ENCODE results near the gene UBD. TPM values are rescaled to one million over a fixed set of nuclear protein-coding genes. Genes with fewer than 3 reads are reported as not detected.

The UBD gene
- total RNA-seq, 4 donors from 2014 or later, result 0.36 TPM; not detected in 3

- 45 to 54% methylated on average over 6 of the region's 6 CpGs for WGBS, 2 donors
- peak in 1 of 2 donors; percentile 49 for DNase-seq (ENCODE audit: low spot score in 2 of 2)
- H3K4me3 ChIP-seq (ENCODE audit: low read depth, poor library complexity, severe bottlenecking), result no peak overlapping the region
- intact Hi-C loops (cut with DNase I; ENCODE audit: low total_unique reads), result no loop called here
- TF ChIP-seq POLR2A (IDR thresholded peaks at IDR 0.05), result no peak
- TF ChIP-seq CTCF (IDR thresholded peaks at IDR 0.05), result no peak
These were observed 43.4 kb downstream of the UBD start for GRCh38 chr6:29516108-29516507.

GRCh38 chr6:29510746-29511300 is 48.7 kb downstream of the UBD start:
- intact Hi-C loops (cut with DNase I; ENCODE audit: low total_unique reads), result no loop called here
- WGBS, 2 donors, result 70 to 81% methylated on average over 2 of the region's 2 CpGs
- H3K4me3 ChIP-seq (ENCODE audit: low read depth, poor library complexity, severe bottlenecking), result no peak overlapping the region
- peak in 1 of 2 donors; percentile 54 for DNase-seq (ENCODE audit: low spot score in 2 of 2)
- TF ChIP-seq POLR2A (IDR thresholded peaks at IDR 0.05), result no peak
- no peak for TF ChIP-seq CTCF (IDR thresholded peaks at IDR 0.05)

GRCh38 chr6:29510202-29510601 is 49.3 kb downstream of the UBD start:
- DNase-seq (ENCODE audit: low spot score in 2 of 2), result peak in 1 of 2 donors; percentile 46
- TF ChIP-seq CTCF (IDR thresholded peaks at IDR 0.05), result no peak
- no peak for TF ChIP-seq POLR2A (IDR thresholded peaks at IDR 0.05)
- intact Hi-C loops (cut with DNase I; ENCODE audit: low total_unique reads), result no loop called here
- 42 to 43% methylated on average over 4 of the region's 4 CpGs for WGBS, 2 donors
- H3K4me3 ChIP-seq (ENCODE audit: low read depth, poor library complexity, severe bottlenecking), result no peak overlapping the region

GRCh38 chr6:29509711-29510110 is 49.8 kb downstream of the UBD start:
- TF ChIP-seq CTCF (IDR thresholded peaks at IDR 0.05), result no peak
- no peak for TF ChIP-seq POLR2A (IDR thresholded peaks at IDR 0.05)
- no peak overlapping the region for H3K4me3 ChIP-seq (ENCODE audit: low read depth, poor library complexity, severe bottlenecking)
- 75 to 85% methylated on average over 9 of the region's 9 CpGs for WGBS, 2 donors
- peak in 1 of 2 donors; percentile 54 for DNase-seq (ENCODE audit: low spot score in 2 of 2)
- intact Hi-C loops (cut with DNase I; ENCODE audit: low total_unique reads), result no loop called here

GRCh38 chr6:29509239-29509638 is 50.3 kb downstream of the UBD start:
- TF ChIP-seq POLR2A (IDR thresholded peaks at IDR 0.05) (no peak), CTCF (IDR thresholded peaks at IDR 0.05) (no peak)
- 72 to 74% methylated on average over 6 of the region's 6 CpGs for WGBS, 2 donors
- intact Hi-C loops (cut with DNase I; ENCODE audit: low total_unique reads), result no loop called here
- peak in 1 of 2 donors; percentile 18 for DNase-seq (ENCODE audit: low spot score in 2 of 2)
- H3K4me3 ChIP-seq (ENCODE audit: low read depth, poor library complexity, severe bottlenecking), result no peak overlapping the region

GRCh38 chr6:29507319-29507718 is 52.2 kb downstream of the UBD start:
- WGBS, 2 donors, result 72 to 74% methylated on average over 5 of the region's 5 CpGs
- DNase-seq (ENCODE audit: low spot score in 2 of 2), result peak in 1 of 2 donors; percentile 70
- TF ChIP-seq CTCF (IDR thresholded peaks at IDR 0.05) (no peak), POLR2A (IDR thresholded peaks at IDR 0.05) (no peak)
- intact Hi-C loops (cut with DNase I; ENCODE audit: low total_unique reads), result no loop called here
- no peak overlapping the region for H3K4me3 ChIP-seq (ENCODE audit: low read depth, poor library complexity, severe bottlenecking)

Measured in lower leg skin (tissue), 4 donors.